Heart right ventricle (tissue), 16 donors: ENCODE results near the gene SLC2A13. TPM values are rescaled to one million over a fixed set of nuclear protein-coding genes. Genes with fewer than 3 reads are reported as not detected.

Experiments
- ATAC-seq, 8 donors: fragments of 200-7000 bp; cut with Tn5 transposase; one replicate each; pipeline ENCODE4 v1.9.1; 2020; ENCODE audit warnings: mild to moderate bottlenecking in 8 of 8, moderate library complexity in 8 of 8, moderate number of reproducible peaks in 1 of 8
- DNase-seq, 2 donors: peaks; one replicate each; pipeline ENCODE4 v3.0.0-alpha.2; 2020
- H3K27ac ChIP-seq, 10 donors: fragments of 200-600 bp; sonication (generic) in 2 of 10; one replicate each; pipeline versions ENCODE4 v1.5.0 to v1.8.0; 2020 to 2022; ENCODE audit warnings: mild to moderate bottlenecking in 3 of 10
- H3K27me3 ChIP-seq, 7 donors: fragments of 200-600 bp; one replicate each; pipeline ENCODE4 v1.8.0; 2021 to 2022; ENCODE audit warnings: mild to moderate bottlenecking in 2 of 7
- H3K36me3 ChIP-seq, 9 donors: fragments of 200-600 bp; sonication (generic) in 1 of 9; one replicate each; pipeline versions ENCODE4 v1.5.0 to v1.8.0; 2020 to 2022; ENCODE audit warnings: mild to moderate bottlenecking in 2 of 9
- H3K4me1 ChIP-seq, 9 donors: fragments of 200-600 bp; sonication (generic) in 1 of 9; one replicate each; pipeline versions ENCODE4 v1.5.0 to v1.8.0; 2020 to 2022; ENCODE audit warnings: mild to moderate bottlenecking in 4 of 9
- H3K4me3 ChIP-seq, 10 donors: fragments of 200-600 bp; sonication (generic) in 2 of 10; one replicate each; pipeline versions ENCODE4 v1.5.0 to v1.8.0; 2020 to 2022; ENCODE audit warnings: mild to moderate bottlenecking in 7 of 10, moderate library complexity in 2 of 10
- H3K9me3 ChIP-seq, 11 donors: fragments of 200-600 bp in 10 of 11; sonication (generic) in 2 of 11; one replicate each; pipeline versions ENCODE4 v1.5.0 to v1.8.0; 2013 to 2022; ENCODE audit warnings: mild to moderate bottlenecking in 2 of 11, control low read depth in 1 of 11, moderate library complexity in 1 of 11
- CTCF ChIP-seq, 9 donors: fragments of 200-600 bp; sonication (generic) in 2 of 9; IDR thresholded peaks; one replicate each; pipeline versions ENCODE4 v1.5.0 to v1.8.0; 2021 to 2022; ENCODE audit warnings: antibody characterized with exemption in 9 of 9, mild to moderate bottlenecking in 5 of 9, moderate library complexity in 1 of 9
- WGBS, 2 donors: extraction: QIAGEN DNeasy Blood & Tissue Kit; methylation state at CpG; one replicate each; pipeline ENCODE4 v1.1.7; 2013; ENCODE audit warnings: inconsistent platforms in 1 of 2; 5-methylcytosine and 5-hydroxymethylcytosine counted together
- intact Hi-C, 10 donors: fragments of 100-400 bp; cut with DNase I; formaldehyde crosslinking; loops; one replicate each; pipeline versions ENCODE4 v1.11.1 to v1.14.2; 2022
- polyA plus RNA-seq, 2 donors: library from polyadenylated mRNA; stranded (reverse); fragments of 200-250 nt; gene quantifications; one replicate each; pipeline ENCODE4 v1.2.3, GENCODE V29; 2013
- total RNA-seq, 10 donors: library from RNA; stranded (reverse); fragmentation: NEBNext Ultra II Directional in 3 of 10; extraction: Animal tissue kit (Norgen Biotek cat#: 25700) in 3 of 10; gene quantifications; one replicate each; pipeline versions ENCODE4 v1.2.1 to v1.2.4, GENCODE V29; 2021 to 2023
- donor health status: Arrhythmogenic right ventricular cardiomyopathy.
- donor health status: ischemic (EF 13 %, LVEDD 7.1; RV severe dilation, severe dysfunction).
- donor health status: healthy with polysubstance abuse.
- donor health status: DM: no; HTN: yes; CAD: no.
- donor health status: DM: no; HTN: no; CAD: no.
- donor health status: ischemic (EF 25% LVEDD 6.9; RV normal size, moderate dysfunction).
- donor health status: ischemic (EF 25% LVEDD 5.7; RV mildly dilated, moderate dysfunction).
- donor health status: healthy.
- donor health status: DM: yes; HTN: yes; CAD: no.
- donor health status: Ischemic cardiomyopathy.
- donor health status: ischemic (EF 35%, LVEDD 5.7; RV mildly dilated, moderate dysfunction).
- donor health status: nonischemic (EF 11% LVEDD 7.7; RV severe dilation, severe dysfunction).
- donor health status: DM: yes; HTN: yes; CAD: no.
- donor health status: PGD.
- donor health status: ischemic (EF 29% LVEDD 5.4; RV normal size, mild dysfunction).
- donor health status: nonischemic (EF 23%, LVEDD 6.1; RV moderate dilation, normal function).

Gene SLC2A13
- total and polyA plus RNA-seq, 12 donors = 2.6 to 14.2 (median 9.8) TPM

- peak; percentile 35 to 40 for DNase-seq
- peak; percentile 63 to 85 (median 76) for TF ChIP-seq CTCF (IDR thresholded peaks at IDR 0.05)
- intact Hi-C loops = loop anchor here in 4 of 10 donors (5.0 to 10.0 kb wide), 3 partner anchors 226 to 403 kb away; no protein-coding TSS in a partner anchor
- Histone ChIP-seq H3K9me3 (peaks cover 0 to under 1% (median 0%) of the 10 kb centered on the region in 11 donors), H3K36me3 (no peaks in the 10 kb centered on the region), H3K4me1 (peaks cover 0 to 6% (median 0%) of the 10 kb centered on the region in 9 donors), H3K27me3 (no peaks in the 10 kb centered on the region), H3K4me3 (no peak overlapping the region), H3K27ac (no peak overlapping the region)
- ATAC-seq = peak in 7 of 8 donors; percentile 26 to 69 (median 56)
- 42 to 67% methylated on average over 4 of the region's 4 CpGs for WGBS, 2 donors
Measured at GRCh38 chr12:39990122-39991101, 115.5 kb downstream of the SLC2A13 start.

DNA sequence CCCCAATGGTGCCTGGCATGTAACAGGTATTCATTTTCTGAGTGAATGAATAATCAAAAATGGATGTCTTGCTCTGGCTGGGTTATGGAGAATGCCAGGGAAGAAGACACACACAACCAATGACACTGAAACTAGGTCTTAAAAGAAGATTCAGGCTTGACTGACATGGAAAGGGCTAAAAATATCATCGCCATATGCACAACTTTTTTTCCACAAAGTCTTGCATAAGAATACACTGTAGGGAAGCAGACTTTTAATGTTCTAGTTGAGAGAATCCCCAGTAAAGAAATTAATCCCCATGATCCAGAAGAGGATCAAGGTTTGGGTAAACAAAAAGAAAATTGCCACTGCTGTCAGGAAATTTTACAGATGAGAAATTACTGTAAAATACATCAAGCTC, 116.4 kb downstream of the SLC2A13 start:
- TF ChIP-seq CTCF (IDR thresholded peaks at IDR 0.05) = no peak
- peaks cover 0 to 6% (median 0%) of the 10 kb centered on the region in 9 donors for H3K4me1 ChIP-seq
- intact Hi-C loops = loop anchor here in 5 of 10 donors (1.0 to 5.0 kb wide), 4 partner anchors 217 to 225 kb away; no protein-coding TSS in a partner anchor
- DNase-seq = no peak
- no peaks in the 10 kb centered on the region for H3K27me3 ChIP-seq
- no peak overlapping the region for H3K27ac ChIP-seq
- ATAC-seq = no peak
- H3K9me3 ChIP-seq = no peaks in the 10 kb centered on the region
- WGBS, 2 donors = 100% methylated on average over 1 of the region's 1 CpG
- no peak overlapping the region for H3K4me3 ChIP-seq
- no peaks in the 10 kb centered on the region for H3K36me3 ChIP-seq

DNA sequence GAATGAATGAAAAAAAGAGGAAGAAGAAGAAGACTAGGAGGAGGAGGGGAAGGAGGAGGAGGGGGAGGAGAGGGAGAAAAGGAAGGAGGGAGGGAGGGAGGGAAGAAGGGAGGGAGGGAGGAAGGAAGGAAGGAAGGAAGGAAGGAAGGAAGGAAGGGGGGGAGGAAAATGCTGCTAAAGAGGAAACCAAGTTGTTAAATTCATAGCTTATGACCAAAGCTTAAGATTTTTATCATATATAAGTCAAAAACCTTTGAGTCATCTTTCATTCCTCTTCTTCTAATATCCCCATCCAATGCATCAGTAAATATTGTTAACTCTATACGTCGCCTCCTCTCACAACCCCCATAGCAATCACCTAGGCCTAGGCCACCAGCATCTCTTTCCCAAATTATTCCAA, 117.3 kb downstream of the SLC2A13 start:
- no peak for DNase-seq
- 99 to 100% methylated on average over 2 of the region's 2 CpGs for WGBS, 2 donors
- intact Hi-C loops = loop anchor here in 4 of 10 donors (2.0 to 5.0 kb wide), 3 partner anchors 216 to 224 kb away; no protein-coding TSS in a partner anchor

More for the DNA sequence above, 117.3 kb downstream of the SLC2A13 start:
- H3K27ac ChIP-seq = no peak overlapping the region
- H3K9me3 ChIP-seq = no peaks in the 10 kb centered on the region
- no peak for ATAC-seq
- no peak overlapping the region for H3K4me3 ChIP-seq
- H3K36me3 ChIP-seq = no peaks in the 10 kb centered on the region
- TF ChIP-seq CTCF (IDR thresholded peaks at IDR 0.05) = no peak
- H3K4me1 ChIP-seq = peaks cover 0 to 6% (median 0%) of the 10 kb centered on the region in 9 donors
- H3K27me3 ChIP-seq = no peaks in the 10 kb centered on the region
